Left renal pelvis (tissue), 4 donors: ENCODE data around the gene ASGR1. TPM values are rescaled to one million over a fixed set of nuclear protein-coding genes. Genes with fewer than 3 reads are reported as not detected.
A peak's percentile ranks its signal among the peaks of the same experiment; 100 is the strongest.

ENCODE experiments used
- DNase-seq, 4 donors: peaks; one replicate each; pipeline ENCODE4 v3.0.0-alpha.2; 2013; ENCODE audit warnings: low read depth in 4 of 4, low spot score in 3 of 4
- polyA plus RNA-seq, 4 donors: library from polyadenylated mRNA; unstranded; fragments of 120-200 nt; gene quantifications; one replicate each; pipeline ENCODE4 v1.2.1, GENCODE V29; 2013; ENCODE audit not compliant: insufficient read length in 4 of 4

ASGR1 gene
- polyA plus RNA-seq, 4 donors, result 3.9 to 7.9 (median 5.9) TPM

DNA sequence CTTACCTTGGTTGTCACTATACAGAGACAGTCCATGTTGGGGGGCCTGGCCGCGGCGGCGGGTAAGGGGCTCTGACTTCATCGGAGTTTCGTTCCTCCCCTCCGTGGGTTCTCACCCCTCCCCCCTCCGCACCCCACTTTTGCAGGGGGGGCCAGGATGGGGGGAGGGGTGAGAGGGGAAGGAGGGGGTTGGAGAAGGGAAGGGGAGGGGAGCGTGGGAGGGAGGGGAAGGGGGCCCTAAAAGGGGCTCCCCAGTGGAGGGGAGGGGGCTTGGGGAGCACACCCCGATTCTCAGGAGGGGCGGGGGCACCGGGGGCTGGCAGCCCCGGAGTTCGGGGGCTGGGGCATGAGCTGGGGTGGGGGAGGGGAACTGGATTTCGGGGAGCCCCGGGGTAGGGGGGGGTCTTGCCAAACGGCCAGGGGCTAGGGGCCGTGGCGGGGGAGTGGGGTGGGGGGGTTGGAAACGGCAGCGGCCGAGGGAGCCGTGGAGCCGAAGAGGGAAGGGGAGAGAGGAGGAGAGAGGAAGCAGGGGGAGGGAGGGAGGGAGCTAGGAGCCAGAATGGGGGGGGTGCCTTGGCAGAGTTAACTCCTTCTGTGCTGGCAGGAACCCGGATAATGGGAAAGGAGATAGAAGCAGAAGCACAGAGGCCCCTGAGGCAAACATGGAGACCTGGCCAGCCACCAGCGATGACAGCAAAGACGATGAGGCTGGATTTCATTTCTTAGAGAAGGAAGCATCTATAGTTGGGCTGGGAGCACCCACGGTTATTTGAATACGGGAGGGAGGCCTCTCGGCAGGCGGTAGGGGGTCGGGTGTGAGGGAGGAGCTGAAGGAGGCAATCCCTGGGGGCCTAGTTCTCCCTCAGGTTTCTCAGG is 38.2 kb upstream of the ASGR1 start:
- DNase-seq, result peak in 1 of 4 donors; percentile 72

DNA sequence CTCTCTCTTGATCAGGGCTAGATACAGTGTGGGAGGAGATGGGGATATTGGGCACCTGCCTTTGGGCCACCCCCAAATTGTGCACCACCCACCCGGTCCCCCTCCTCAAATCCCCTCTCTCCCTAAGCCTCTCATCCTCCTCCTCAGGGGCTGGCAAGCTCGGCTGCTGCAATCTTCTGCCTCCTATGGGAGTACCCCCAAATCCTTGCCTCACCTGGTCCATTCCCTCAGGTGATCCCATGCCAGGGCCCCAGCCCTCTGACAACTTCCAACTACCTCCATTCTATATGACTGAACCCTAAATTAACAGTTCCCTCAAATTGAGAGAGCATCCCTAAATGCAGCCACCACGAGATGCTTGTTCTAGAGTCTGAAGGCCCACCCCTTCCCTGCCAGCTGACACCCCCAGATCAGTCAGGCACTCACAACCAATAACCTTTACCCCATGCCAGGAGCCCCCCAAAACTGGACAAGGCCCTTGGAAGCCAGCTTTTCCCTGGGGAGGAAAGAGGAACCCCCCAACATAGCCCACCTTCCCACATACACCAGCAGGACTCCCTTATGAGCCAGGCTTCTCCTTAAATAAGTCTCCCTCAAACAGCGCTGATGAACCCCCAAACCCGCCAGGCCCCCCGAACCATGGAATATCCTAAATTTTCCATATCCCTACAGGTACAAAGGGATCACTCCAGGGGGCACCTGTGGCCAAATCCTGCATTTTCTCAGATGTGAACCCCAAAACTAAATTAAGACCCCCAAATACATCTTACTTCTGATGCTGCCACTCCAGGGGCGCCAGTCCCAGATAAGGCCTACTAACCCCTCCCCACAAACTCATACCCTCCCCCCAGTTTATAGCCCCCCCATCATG is 37.3 kb upstream of the ASGR1 start:
- no peak for DNase-seq

DNA sequence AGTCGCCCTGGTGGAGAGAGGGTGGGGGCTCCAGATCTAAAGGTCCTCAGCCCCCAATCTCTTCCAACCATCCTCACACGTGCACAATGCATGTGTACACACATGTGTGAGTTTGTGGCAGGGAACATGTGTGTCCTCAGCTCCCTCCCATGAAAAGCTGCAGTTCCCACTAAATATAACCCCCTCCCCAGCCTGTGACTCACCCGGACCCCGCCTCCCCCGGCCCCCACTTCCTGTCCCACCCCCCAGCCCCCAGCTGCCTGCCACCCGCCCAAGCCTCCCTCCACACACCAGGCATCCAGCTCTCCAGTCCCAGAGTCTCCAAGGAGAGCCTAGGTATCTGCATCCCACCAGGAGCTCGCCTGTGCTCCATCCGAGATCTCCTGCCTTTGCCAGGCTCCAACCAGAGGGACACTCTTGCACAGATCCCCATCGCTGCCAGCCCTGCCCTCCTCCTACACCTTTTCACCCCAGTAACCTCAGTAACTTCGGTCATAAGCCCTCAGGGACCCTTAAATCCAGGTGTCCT is 36.5 kb upstream of the ASGR1 start:
- no peak for DNase-seq

DNA sequence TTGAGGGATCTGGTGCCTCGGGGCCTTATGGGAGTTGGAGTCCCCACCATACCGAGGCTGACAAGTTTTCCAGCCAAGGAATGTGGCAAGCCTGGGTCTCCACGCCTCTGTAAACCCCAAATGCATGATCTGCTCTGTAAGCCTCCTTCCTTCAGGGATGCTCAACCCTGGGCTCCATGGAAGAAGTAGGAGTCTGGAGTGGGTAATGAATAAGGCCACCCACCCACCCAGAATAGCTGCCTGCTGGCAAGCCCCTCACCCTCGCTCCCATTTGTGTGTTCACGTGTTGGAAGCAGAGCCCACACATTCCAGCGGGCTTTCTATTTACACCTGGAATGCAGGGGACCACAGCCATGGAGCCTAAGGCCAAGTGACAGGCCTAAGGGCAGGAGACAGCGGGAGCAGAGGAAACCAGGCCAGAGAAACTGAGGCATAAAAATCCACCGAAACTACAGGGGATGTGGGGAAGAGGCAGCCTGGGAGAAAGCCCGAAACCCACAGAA is 36.0 kb upstream of the ASGR1 start:
- peak in 2 of 4 donors; percentile 88 to 90 for DNase-seq

DNA sequence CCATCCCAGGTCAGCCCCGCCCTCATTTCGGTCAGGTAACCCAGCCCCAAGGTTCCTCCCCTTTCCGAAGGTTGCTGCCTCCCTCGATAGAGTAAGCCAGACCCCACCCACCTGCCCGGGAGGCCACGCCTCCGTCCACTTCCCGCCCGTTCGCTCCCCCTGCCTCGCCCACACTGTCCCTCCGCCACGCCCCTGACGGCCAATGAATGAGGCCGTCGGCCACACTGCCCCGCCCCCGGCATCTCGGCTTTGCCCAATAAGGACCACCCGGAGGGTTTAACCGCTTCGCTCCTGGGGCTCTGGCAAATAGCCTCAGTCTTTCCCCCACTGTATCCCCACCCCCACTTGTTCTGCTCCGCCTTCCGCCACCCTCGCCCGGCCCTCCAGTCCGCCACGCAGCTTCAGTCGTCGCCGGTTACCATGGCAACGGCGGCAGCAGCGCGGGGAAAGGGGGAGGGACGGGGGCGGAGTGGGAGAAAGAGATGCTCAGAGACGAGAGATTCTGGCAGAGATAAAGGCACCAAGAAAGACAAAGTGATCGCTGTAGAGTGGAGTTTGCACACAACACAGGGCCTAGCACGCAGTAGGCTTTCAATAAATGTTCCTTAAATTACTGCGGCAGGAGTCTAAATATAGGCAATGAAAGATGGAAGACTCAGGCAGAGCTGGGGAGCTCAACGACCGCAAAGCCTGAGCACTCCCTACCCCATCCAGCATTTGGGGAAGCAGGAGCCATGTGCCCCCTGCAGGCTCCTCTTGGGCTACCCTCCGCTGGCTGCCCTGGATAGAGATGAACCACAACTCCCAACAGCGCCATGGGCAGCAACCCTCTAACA is 35.3 kb upstream of the ASGR1 start:
- peak; percentile 93 to 97 (median 96) for DNase-seq

DNA sequence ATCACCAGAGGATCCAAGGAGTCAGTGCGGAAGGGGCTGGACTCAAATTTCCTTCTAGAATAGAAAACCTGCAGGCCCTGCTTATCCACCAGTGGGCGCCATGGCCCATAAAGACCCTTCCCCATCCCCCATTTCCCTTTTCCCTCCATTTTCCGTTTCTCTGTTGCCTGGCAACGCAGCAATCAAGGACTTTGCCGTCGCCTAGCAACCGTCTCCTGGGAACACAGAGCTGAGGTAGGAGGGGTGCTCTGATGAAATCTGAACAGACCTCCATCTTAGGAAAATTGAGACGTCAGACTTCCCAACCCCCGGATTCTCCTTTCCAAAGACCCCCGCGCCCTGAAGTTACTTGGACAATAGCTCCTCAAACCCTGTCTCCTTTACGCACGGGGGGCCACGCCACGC is 34.7 kb upstream of the ASGR1 start:
- peak in 3 of 4 donors; percentile 83 to 92 (median 91) for DNase-seq

DNA sequence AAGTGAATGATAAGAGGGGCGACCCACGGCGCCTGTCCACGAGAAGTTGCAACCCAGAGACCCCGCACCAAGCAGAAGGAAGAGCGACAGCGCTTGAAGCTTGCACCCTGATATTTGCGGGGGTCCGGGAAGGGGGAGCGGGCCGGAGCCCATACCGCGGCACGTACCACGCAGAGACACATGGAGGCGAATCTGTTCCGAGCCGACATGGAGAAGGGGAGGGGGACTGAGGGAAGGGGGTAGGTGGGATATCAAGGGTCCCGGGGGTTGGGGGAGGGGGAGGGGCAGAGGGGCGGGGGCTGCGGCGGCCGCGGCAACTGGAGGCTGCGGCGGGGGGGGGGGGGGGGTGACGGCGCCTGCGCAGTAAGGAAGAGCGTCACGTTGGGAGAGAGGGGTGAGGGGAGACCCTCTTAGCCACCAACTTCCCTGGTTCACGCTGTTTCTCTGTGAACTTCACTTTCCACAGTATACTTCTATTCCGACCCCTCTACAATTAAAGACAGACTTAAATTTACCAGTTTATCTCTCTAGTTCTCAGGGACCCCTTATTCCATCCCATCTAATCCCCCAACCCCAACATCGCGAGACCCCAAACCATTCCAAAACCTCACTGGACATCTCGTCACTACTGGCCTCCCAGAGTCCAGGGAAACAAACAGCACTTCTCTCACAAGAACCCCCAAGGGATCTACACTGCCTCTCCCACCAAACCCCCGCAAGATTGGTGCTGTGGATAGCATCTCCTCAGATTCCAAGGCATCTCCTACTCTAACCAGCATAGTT is 32.5 kb upstream of the ASGR1 start:
- no peak for DNase-seq

DNA sequence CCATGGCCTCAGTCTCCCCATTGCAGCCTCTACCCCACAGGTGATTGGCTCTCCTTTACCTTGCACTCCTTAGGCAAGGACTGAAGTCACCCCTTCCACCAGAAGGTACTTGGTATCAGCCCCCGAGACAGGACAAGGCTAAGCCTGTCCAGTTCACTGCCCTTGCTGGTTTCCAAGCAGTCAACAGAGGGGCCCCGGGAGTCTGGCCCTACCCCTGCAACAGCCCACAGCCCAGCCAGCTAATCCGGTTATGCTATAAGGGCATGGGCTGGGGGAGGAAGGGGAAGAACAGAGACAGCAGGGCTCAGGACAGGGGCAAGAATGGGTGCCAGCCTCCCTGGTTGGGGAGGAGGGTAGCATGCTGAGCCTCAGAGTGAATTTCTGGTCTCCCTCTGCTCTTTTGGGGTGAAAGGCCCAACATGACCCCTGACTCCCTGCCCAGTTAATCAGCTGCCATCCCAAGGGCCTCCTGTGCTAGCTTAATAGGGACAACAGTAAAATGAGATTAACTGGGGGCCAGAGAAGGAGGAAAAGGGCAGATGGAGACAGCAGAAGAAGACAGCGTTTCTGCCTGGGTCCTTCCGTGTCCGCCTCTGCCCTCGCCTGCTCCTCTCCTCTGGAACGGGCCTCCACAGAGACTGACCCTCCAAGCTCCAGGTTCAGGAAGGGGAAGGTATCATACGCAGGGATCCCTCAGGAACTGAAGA is 29.7 kb upstream of the ASGR1 start:
- no peak for DNase-seq

DNA sequence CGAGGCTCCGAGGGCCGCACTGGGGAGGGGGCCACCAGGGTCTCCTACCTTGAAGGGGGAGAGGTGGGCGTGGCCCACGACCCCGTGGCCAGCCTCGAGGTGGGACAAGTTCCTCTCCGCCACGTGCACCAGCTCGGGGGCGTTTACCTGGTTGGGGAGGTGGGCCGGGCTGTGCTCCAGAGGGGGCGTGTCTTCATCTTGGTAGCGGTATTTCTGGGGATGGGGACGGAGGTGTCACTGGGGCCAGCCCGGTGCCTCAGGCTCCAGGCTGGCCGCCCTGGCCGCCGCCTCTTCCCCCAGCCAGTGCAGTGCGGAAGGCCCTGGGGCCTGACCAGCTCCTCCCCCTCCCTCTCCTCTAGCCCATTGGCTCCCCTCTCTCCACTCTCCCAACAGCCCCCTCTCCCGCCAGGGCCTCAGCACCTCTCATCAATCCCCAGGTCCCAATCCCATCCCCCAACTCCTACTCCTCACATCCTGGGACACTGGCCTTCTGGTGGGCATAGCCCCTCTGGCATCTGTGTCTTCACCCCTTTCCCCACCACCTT is 28.9 kb upstream of the ASGR1 start:
- DNase-seq, result no peak

DNA sequence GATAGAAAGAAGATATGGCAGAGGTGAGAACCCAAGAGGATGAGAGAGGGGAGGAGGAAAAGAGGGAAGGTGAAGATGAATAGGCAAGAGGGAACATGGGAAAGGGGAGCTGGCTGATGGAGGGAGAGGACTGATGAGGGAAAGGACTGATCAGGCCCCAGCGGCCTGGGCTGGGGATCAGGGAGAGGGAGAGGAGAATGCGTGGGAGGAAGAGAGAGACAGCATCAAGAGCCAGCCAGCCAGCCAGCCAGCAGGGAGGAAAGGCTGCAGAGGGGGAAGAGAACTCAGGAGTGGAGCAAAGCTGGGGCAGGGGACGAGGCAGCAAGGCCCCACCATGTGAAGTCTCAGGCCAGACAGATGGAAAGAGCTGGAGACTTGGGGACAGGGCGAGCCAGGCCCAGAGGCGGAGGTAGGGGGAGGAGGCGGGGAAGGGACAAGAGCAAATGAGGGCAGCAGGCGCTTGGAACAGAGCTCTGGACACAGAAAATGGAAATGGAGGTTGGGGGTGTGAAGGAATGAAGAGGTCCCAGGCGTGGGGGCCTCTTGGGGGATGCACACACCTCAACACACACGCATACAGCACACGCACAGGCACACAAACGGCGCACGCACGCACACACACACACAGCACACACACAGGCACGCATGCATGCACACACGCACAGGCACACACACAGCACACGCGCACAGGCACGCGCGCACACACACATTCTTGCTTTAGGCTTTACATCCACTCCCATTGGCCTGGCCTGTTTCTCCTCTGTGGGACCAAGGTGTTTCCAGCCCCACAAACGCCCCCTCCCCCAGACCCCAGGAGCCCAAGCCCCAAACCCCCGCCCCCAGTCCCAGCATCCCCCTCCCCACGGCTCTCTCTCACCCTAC is 28.2 kb upstream of the ASGR1 start:
- no peak for DNase-seq

DNA sequence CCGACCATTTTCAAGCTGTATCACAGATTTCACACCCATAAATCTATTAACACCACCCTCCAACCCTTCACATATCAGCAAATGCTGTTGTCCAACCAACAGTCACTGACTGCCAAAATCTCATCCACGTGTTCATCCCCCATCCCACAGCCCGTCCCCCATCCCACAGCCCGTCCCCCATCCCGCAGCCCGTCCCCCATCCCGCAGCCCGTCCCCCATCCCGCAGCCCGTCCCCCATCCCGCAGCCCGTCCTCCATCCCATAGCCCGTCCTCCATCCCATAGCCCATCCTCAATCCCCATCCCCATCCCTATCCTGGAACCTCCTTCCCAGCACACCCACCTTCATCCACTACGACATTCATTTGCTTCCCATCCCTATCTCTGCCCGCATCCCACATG is 26.4 kb upstream of the ASGR1 start:
- DNase-seq, result no peak

DNA sequence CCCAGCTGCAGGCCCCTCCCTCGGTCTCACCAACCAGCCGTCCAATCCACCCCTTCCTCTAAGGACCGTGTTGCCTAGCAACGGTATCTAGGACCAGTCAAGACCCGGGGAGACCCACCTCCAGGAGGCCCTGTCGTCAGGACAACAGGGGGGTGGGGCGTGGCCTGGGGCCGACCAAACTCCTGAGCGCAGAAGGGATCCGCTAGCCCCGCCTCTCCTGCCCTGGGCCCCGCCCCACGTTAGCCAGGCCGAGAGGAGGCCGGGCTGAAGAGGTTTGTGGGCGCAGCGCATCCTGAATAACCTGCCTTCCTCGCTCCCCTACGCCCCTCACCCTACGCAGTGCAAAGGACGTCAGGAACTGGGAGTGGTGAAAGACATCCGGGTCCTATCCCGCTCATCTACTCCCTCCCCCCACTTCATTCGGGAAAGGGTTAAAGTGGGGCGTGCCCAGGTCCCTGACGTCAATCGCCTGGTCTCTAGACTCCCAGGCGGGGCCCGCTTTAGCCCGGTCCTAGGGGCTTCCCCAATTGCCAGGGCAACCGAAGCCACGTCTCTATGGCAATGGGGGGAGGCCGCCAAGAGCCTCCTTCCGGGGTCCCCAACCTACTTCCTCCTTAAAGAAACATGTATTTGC is 25.8 kb upstream of the ASGR1 start:
- DNase-seq, result peak in 2 of 4 donors; percentile 78 to 79

DNA sequence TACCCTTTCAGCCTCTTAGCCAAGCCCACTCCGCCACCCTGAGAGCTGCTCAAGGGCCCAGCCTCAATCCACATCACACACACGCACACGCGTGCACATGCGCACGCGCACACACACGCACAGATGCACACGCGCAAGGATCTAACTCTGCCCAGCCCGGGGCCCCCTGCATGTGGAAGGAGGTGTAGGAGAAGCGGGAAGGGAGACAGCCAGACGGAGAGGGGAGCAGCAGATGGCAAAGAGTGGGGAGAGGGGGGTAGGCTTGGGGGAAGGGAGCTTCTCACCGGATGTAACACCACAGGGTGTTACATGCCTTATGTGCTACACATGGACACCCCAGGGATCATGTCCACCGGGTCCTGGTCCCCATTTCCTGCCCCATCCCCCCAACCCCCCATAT is 25.2 kb upstream of the ASGR1 start:
- no peak for DNase-seq

DNA sequence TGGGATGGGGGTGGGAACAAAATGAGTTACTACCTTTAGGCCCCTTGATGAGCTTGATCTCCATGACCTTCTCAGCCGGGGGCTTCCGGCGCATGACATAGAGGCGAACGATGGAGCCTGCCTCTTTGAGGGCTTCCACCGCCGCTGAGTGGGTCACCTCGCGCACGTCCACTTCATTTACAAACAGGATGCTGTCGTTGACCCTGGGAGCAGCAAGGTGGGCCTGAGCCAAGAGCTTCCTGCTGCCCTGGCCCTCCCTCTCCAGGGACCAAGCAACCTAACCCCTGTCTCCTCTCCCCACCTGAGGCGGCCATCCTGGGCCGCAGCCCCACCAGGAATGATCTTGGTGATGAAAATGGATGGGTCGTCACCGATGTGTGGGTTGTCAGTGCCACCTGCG is 24.2 kb upstream of the ASGR1 start:
- DNase-seq, result no peak

DNA sequence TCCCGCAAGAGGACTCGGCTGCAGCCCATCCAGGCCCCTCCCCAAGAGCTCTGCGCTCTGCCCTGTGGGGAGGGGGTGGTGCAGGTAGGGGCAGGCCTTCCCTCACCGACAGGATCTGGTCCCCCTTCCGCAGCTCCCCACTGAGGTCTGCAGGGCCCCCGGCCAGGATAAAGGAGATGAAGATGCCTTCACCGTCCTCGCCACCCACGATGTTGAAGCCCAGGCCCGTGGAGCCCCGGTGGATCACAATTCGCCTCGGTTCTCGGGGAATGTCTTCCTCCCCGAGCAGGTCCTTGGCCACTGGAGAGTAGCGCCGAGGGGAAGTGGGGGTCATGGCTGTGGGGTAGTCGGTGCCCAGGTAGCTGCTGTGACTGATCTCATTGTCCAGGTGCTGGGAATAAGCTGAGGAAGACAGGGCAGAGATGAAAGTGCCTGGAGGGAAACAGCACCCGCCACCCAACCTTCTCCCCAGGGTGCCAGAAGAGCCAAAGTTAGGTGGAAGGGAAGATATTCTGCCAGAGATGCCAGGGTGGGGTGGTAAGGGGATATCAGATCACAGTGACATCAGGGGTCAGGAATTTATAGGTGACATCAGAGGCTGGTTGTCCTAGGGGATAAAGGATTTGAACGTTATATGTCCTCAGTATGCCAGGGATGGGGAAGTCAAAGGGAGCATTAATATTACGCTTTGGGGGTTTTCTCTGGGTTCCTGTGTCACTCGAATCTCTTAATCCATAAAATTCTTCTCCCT is 17.7 kb upstream of the ASGR1 start:
- DNase-seq, result no peak

DNA sequence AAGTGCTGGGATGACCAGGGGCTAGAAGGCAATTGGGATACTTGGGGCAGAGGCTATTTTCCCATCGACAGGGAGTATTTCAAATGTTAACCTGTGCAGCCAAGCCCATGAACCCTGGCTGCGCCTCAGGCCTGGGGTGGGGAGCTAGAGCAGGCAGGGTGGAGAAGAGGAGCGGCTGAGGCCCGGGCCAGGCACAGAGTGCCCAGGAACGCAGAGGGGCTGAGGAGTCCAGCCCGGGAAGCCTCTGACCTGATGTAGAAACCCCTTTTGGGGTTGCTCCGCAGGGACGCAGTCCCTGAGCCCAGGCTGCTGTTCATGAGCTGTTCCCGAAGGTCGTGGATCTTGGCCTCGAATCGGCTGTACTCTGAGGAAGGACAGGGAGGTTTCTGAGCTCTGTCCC is 16.8 kb upstream of the ASGR1 start:
- DNase-seq, result no peak
